GM12801 (cell line): ENCODE measurements around the gene CTBS.

Experiments used
- TF ChIP-seq, protein P1 (sequence below): IDR thresholded peaks from one replicate; pipeline ENCODE4 v1.5.1; 2011; ENCODE audit warnings: control low read depth; ENCODE audit not compliant: insufficient read length; ENCODE audit errors: extremely low read depth

CTBS gene

DNA sequence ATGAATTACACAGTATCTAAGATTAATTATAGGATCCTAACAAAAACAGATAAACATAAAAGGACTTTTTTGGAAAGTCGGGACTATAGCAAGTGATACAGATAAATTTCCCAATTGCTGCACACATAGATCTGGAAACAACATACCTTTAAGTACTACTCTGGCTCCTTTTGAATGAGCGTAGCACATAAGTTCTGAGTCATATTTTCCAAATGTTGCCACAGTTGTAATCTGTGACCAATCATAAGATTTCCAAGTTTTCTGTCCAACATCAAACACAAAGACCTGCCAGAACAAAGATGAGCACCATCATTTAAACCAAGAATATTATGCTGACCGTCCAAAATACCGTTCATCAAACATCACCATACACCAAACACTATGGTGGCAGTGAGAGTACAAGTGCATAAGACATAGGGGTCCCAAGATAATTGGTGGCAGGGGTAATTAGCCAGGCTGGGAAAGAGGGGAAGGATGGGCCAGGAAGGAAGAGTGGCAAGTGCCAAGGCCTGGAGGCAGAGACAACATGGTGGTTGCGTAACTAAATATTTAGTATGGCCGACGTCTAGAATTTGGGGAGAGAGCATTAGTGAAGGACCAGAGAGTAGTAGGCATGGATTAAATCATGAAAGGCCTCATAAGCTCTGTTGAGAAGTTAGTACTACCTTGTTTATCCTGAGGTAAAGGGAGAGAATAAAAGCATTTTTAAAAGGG is 3.6 kb downstream of the CTBS start:
- TF ChIP-seq, protein P1, sequence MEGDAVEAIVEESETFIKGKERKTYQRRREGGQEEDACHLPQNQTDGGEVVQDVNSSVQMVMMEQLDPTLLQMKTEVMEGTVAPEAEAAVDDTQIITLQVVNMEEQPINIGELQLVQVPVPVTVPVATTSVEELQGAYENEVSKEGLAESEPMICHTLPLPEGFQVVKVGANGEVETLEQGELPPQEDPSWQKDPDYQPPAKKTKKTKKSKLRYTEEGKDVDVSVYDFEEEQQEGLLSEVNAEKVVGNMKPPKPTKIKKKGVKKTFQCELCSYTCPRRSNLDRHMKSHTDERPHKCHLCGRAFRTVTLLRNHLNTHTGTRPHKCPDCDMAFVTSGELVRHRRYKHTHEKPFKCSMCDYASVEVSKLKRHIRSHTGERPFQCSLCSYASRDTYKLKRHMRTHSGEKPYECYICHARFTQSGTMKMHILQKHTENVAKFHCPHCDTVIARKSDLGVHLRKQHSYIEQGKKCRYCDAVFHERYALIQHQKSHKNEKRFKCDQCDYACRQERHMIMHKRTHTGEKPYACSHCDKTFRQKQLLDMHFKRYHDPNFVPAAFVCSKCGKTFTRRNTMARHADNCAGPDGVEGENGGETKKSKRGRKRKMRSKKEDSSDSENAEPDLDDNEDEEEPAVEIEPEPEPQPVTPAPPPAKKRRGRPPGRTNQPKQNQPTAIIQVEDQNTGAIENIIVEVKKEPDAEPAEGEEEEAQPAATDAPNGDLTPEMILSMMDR, result no peak

DNA sequence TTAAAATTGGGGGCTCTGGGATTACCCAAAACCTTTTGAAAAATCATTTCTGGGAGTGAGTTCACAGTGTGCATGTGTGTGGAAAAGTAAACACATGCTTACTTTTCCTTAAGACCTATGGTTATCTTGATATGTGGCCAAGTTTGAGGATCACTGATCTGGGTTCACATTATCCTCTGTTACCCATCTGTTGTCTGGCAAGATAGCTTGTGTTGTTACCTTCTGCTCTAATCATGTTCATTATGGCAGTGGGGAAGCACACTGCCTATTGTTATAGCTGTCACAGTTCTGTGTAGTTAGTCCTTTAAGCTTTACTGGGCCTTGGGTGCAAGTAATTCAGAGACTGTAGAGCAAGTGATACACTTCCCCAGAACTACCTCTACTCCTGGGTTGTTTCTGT is 5.0 kb downstream of the CTBS start:
- TF ChIP-seq, protein P1, result no peak

DNA sequence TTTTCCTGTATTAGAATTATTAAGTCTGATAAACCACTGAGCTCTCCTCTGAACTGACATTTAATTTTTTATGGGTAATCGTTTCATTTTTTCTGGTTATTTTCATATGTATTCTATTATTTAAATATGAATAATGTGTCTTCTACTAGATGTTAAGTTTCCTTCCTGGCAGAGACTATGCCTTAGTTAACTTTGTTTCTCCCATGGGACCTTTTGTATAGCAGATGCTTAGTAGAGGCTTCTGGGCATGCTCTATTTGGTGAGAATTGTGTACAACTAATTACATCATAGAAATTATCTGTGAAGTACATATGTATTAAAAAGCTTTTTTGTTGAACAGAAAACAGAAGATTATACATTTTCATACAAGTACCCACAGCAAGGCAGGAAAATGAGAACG is 23.4 kb downstream of the CTBS start:
- TF ChIP-seq, protein P1, result no peak

DNA sequence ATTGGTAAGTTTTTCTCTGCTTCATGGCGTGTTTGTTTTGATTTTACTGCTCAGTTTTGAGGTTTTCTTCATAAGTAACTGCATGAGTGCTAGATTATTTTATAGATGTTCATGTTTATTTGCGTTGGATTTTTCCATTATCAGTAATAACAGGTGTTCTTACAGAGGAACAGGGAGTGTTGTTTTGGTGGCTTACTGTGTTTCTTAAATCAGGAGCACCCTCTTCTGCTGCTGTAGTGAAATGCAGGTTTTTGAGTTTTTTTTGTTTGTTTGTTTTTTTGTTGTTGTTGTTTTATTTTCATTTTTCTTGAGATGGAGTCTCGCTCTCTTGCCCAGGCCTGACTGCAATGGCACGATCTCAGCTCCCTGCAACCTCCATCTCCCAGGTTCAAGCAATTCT is 32.6 kb downstream of the CTBS start:
- TF ChIP-seq, protein P1, result no peak

DNA sequence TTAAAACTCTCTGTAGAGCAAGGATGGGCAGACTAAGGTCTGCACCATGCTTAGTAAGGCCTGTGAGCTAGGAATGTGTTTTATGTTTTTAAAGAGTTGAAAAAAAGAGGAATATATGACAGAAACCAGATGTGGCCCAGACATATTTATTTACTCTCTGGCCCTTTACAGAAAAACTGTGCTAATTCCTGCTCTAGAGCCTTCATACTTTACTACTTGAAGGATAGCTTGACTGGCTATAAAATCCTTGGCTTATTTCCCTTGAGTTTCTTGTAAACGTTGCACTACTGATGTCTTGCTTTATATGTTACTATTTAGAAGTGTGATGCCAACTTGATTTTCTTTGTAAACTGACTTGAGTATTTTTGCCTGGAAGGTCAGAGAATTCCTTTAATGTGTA is 33.5 kb downstream of the CTBS start:
- TF ChIP-seq, protein P1, result no peak

DNA sequence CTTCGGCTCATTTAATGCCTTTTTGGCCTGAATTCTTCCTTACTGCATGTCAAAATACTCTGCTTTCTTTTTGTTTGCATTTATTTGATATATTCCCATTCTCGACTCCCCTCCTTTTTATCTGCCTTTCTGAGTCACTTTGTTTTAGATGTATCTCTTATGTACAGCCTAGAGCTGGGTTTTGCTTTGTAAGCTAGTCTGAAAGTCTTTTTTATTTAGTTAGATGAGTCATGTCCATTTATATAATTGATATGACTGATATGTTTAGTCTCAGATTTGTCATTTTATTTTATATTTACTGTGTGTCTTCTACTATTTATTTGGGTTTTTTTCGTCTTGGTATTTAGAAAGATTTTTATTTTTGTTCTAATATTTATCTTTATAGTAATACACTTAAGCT is 34.3 kb downstream of the CTBS start:
- TF ChIP-seq, protein P1, result no peak

DNA sequence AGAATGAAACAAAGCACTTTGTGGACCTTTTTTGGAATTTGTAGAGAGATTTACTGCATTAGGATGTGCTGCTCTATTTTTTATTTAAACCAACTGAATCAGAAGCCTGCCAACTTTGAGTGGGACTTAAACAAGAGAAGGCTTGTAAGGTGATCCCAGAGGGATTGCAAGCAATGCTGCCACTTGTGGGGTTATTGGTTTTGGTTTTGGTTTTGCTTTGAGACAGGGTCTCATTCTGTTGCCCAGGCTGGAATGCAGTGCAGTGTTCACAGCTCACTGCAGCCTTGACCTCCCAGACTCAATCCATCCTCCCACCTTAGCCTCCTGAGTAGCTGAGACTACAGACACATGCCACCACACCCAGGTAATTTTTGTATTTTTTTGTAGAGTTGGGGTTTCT is 35.6 kb downstream of the CTBS start:
- TF ChIP-seq, protein P1, result no peak
